ENCODE data around the gene PI4KA. TPM values are rescaled to one million over a fixed set of nuclear protein-coding genes. Genes with fewer than 3 reads are reported as not detected.
"Not testable (repeated sequence)": the region's sequence is repeated elsewhere in the genome, so short reads cannot be mapped to it uniquely, and the experiment has no call there.

Gene PI4KA
- total RNA-seq, 1 donor from 2014 or later, result 40.5 TPM

DNA sequence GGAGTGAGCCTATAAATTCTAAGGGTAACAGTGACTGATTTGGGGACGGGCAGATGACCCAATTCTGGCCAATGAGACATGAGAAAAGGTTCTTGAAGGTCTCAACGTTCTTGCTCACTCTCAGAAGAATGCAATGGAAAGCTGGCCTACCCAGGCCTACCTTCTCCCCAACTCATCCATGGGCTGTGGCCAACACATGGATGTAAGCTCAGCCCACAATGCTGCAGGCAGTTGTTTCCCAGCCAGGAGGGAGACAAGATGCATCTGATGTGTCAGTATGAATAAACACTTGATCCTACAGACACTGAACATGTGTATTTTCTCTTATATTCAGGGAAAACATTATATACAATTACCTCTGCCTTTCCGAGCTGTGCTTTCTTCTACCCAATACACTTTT is 24.4 kb downstream of the PI4KA start:
- H3K4me3 ChIP-seq, result no peak overlapping the region
- TF ChIP-seq, protein P1, sequence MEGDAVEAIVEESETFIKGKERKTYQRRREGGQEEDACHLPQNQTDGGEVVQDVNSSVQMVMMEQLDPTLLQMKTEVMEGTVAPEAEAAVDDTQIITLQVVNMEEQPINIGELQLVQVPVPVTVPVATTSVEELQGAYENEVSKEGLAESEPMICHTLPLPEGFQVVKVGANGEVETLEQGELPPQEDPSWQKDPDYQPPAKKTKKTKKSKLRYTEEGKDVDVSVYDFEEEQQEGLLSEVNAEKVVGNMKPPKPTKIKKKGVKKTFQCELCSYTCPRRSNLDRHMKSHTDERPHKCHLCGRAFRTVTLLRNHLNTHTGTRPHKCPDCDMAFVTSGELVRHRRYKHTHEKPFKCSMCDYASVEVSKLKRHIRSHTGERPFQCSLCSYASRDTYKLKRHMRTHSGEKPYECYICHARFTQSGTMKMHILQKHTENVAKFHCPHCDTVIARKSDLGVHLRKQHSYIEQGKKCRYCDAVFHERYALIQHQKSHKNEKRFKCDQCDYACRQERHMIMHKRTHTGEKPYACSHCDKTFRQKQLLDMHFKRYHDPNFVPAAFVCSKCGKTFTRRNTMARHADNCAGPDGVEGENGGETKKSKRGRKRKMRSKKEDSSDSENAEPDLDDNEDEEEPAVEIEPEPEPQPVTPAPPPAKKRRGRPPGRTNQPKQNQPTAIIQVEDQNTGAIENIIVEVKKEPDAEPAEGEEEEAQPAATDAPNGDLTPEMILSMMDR (IDR thresholded peaks at IDR 0.05; ENCODE audit: borderline replicate concordance), result no peak
- intact Hi-C loops (cut with micrococcal nuclease), result no loop called here
- no peak overlapping the region for H3K27ac ChIP-seq (replicated peaks)
- no peaks in the 10 kb centered on the region for H3K27me3 ChIP-seq (ENCODE audit: low read depth)
- peaks cover 52% of the 10 kb centered on the region for H3K36me3 ChIP-seq
- DNase-seq, result no peak
- no peaks in the 10 kb centered on the region for H3K9me3 ChIP-seq (replicated peaks)
- H3K4me1 ChIP-seq, result no peaks in the 10 kb centered on the region

DNA sequence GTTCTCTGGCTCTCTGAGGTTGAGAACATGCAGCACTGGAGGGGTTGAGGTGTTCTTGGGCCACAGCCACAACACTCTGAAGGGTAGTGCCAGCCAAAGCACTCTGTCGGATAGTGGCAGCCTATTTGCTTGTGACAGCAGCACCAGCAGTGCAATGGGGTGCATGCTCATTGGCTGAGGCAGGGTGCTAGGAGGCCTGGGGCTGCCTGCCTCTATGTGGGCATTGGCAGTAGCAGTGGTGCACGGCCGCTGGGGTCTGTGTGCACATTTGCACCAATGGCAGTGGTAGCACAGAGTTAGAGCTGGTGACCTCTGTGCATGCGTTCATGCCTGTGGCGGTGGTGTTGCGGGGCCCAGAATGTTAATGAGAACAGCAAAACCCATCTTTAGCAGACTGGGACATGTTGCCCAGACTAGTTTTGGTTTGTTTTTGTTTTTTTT is 25.4 kb downstream of the PI4KA start:
- TF ChIP-seq, protein P1 (IDR thresholded peaks at IDR 0.05; ENCODE audit: borderline replicate concordance), result no peak
- intact Hi-C loops (cut with micrococcal nuclease), result no loop called here
- Histone ChIP-seq H3K4me3 (no peak overlapping the region), H3K9me3 (replicated peaks) (no peaks in the 10 kb centered on the region), H3K27me3 (ENCODE audit: low read depth) (no peaks in the 10 kb centered on the region), H3K36me3 (peaks cover 61% of the 10 kb centered on the region), H3K27ac (replicated peaks) (no peak overlapping the region), H3K4me1 (no peaks in the 10 kb centered on the region)
- DNase-seq, result no peak

DNA sequence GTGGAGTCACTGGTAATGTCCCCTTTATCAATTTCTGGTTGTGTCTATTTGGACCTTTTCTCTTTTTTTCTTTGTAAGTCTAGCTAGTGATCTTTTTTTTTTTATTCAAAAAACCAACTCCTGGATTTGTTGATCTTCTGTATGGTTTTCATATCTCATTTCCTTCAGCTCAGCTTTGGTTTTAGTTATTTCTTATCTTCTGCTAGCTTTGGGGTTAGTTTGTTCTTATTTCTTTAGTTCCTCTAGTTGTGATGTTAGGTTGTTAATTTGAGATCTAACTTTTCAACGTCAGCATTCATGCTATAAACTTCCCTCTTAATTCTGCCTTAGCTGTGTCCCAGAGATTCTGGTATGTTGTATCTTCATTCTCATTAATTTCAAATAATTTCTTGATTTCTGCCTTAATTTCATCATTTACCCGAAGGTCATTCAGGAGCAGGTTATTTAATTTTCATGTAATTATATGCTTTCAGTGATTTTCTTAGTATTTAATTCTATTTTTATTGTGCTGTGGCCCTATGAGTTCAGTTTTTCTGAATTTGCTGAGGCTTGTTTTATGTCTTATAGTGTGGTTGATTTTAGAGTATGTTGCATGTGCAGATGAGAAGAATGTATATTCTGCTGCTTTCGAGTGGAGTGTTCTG is 29.0 kb downstream of the PI4KA start:
- Histone ChIP-seq H3K4me1 (no peaks in the 10 kb centered on the region), H3K27me3 (ENCODE audit: low read depth) (no peaks in the 10 kb centered on the region), H3K9me3 (replicated peaks) (no peaks in the 10 kb centered on the region), H3K27ac (replicated peaks) (no peak overlapping the region), H3K4me3 (no peak overlapping the region), H3K36me3 (peaks cover 83% of the 10 kb centered on the region)
- intact Hi-C loops (cut with micrococcal nuclease), result no loop called here
- TF ChIP-seq, protein P1 (IDR thresholded peaks at IDR 0.05; ENCODE audit: borderline replicate concordance), result no peak
- no peak for DNase-seq

DNA sequence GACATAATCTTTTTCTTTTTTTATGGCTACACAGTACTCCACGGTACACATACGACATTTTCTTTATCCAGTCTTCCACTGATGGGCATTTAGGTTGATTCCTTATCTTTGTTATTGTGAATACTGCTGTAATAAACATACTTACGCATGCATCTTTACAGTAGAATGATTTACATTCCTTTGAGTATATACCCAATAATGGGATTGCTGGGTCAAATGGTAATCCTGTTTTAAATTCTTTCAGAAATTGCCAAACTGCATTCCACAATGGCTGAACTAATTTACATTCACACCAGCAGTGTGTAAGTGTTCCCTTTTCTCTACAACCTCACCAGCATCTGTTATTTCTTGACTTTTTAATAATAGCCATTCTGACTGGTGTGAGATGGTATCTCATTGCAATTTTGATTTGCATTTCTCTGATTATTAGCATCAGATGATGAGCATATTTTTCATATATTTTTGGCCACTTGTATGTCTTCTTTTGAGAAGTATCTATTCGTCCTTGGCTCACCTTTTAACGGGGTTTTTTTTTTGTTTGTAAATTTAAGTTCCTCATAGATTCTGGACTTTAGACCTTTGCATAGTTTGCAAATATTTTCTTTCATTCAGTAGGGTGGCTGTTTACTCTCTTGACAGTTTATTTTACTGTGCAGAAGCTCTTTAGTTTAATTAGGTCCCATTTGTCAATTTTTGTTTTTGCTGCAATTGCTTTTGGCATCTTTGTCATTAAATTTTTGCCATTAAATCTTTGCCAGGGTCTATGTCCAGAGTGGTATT is 32.0 kb downstream of the PI4KA start:
- H3K4me1 ChIP-seq, result not testable (repeated sequence)
- H3K36me3 ChIP-seq, result peaks cover 79% of the 10 kb centered on the region

DNA sequence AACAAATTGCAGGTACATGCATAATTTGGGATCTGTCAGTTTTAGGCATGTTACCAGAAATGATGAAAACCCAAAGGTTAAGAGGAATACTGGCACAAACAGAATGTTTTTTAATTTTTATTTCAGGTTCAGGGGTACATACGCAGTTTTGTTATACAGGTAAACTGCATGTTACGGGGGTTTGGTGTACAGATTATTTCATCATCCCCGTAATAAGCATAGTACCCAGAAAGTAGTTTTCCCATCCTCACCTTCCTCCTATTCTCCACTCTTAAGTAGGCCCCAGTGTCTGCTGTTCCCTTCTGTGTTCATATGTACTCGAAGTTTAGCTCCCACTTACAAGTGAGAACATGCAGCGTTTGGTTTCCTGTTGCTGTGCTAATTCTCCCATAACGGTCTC is 33.0 kb downstream of the PI4KA start:
- TF ChIP-seq, protein P1 (IDR thresholded peaks at IDR 0.05; ENCODE audit: borderline replicate concordance), result no peak
- peaks cover 78% of the 10 kb centered on the region for H3K36me3 ChIP-seq
- H3K27me3 ChIP-seq (ENCODE audit: low read depth), result no peaks in the 10 kb centered on the region
- intact Hi-C loops (cut with micrococcal nuclease), result no loop called here
- no peaks in the 10 kb centered on the region for H3K9me3 ChIP-seq (replicated peaks)
- no peak overlapping the region for H3K27ac ChIP-seq (replicated peaks)
- H3K4me1 ChIP-seq, result no peaks in the 10 kb centered on the region
- H3K4me3 ChIP-seq, result no peak overlapping the region
- no peak for DNase-seq

More for the DNA sequence above, 32.0 kb downstream of the PI4KA start:
- DNase-seq; intact Hi-C loops (cut with micrococcal nuclease); H3K27ac ChIP-seq (replicated peaks); H3K9me3 ChIP-seq (replicated peaks); H3K27me3 ChIP-seq (ENCODE audit: low read depth); H3K4me3 ChIP-seq: not testable (repeated sequence)

DNA sequence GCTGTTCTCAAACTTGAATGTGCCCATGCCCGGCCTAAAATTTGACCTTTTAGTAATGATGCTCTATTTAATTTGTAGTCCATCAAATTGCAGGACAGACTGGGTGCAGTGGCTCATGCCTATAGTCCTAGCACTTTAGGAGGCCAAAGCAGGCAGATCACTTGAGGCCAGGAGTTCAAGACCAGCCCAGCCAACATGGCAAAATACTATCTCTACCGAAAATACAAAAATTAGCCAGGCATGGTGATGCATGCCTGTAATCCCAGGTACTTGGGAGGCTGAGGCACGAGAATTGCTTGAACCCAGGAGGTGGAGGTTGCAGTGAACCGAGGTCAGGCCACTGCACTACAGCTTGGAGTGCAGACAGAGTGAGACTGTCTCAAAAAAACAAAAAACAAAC is 33.4 kb downstream of the PI4KA start:
- H3K4me1 ChIP-seq; H3K9me3 ChIP-seq (replicated peaks); H3K27ac ChIP-seq (replicated peaks); intact Hi-C loops (cut with micrococcal nuclease); DNase-seq; H3K4me3 ChIP-seq; H3K27me3 ChIP-seq (ENCODE audit: low read depth): not testable (repeated sequence)
- peaks cover 78% of the 10 kb centered on the region for H3K36me3 ChIP-seq

Measured in left ventricle myocardium inferior (tissue), 1 donor.